Measurements from ENCODE around the gene FBXW9.

DNA sequence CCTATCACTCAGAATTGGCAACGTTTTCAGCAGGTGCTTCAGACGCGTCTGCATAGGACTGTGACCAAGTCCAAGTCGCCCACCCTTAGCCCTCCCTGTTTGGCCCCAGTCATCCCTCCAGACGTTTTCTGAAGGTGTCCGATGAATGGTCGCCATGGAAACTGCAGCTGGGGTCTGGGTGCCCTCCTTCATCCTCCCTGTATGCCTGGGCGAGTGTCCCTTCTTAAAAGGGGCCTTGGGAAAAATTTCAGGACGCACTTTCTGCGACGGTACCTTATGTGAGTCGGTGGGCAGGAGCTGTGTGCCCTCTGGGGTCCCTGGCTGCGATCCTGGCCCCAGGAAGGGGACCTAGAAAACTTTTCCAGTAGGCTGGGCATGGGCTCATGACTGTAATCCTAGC, 55.0 kb downstream of the FBXW9 start:
- TF ChIP-seq, protein P1, sequence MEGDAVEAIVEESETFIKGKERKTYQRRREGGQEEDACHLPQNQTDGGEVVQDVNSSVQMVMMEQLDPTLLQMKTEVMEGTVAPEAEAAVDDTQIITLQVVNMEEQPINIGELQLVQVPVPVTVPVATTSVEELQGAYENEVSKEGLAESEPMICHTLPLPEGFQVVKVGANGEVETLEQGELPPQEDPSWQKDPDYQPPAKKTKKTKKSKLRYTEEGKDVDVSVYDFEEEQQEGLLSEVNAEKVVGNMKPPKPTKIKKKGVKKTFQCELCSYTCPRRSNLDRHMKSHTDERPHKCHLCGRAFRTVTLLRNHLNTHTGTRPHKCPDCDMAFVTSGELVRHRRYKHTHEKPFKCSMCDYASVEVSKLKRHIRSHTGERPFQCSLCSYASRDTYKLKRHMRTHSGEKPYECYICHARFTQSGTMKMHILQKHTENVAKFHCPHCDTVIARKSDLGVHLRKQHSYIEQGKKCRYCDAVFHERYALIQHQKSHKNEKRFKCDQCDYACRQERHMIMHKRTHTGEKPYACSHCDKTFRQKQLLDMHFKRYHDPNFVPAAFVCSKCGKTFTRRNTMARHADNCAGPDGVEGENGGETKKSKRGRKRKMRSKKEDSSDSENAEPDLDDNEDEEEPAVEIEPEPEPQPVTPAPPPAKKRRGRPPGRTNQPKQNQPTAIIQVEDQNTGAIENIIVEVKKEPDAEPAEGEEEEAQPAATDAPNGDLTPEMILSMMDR (IDR thresholded peaks at IDR 0.05; ENCODE audit: insufficient read depth, low read length, poor library complexity, severe bottlenecking), result no peak
- no peak for TF ChIP-seq EZH2phosphoT487 (conservative IDR thresholded peaks at IDR 0.05; ENCODE audit: low read length)
